Parathyroid adenoma (tissue), 2 donors: ENCODE results near the gene SMIM32.

Source experiments
- H2AFZ ChIP-seq: fragments of 300-600 bp; sonication (generic); one replicate; pipeline ENCODE4 v1.7.0; 2017; ENCODE audit warnings: antibody characterized with exemption, mild to moderate bottlenecking
- H3K27ac ChIP-seq: fragments of 300-600 bp; sonication (generic); one replicate; pipeline ENCODE4 v1.7.0; 2017
- H3K27me3 ChIP-seq: fragments of 300-600 bp; sonication (generic); one replicate; pipeline ENCODE4 v1.7.0; 2017; ENCODE audit warnings: low read length; ENCODE audit not compliant: control insufficient read depth, insufficient read depth
- H3K36me3 ChIP-seq: fragments of 300-600 bp; sonication (generic); one replicate; pipeline ENCODE4 v1.7.0; 2017; ENCODE audit warnings: low read length; ENCODE audit not compliant: control insufficient read depth, insufficient read depth
- H3K4me1 ChIP-seq: fragments of 300-600 bp; sonication (generic); one replicate; pipeline ENCODE4 v1.7.0; 2017; ENCODE audit warnings: control low read depth
- H3K4me2 ChIP-seq: fragments of 300-600 bp; sonication (generic); one replicate; pipeline ENCODE4 v1.7.0; 2017; ENCODE audit warnings: low read length
- H3K4me3 ChIP-seq: fragments of 300-600 bp; sonication (generic); one replicate; pipeline ENCODE4 v1.7.0; 2017; ENCODE audit warnings: low read depth, low read length
- H3K79me2 ChIP-seq: fragments of 300-600 bp; sonication (generic); one replicate; pipeline ENCODE4 v1.7.0; 2017; ENCODE audit warnings: control low read depth
- H3K9ac ChIP-seq: fragments of 300-600 bp; sonication (generic); one replicate; pipeline ENCODE4 v1.7.0; 2017; ENCODE audit warnings: mild to moderate bottlenecking
- H3K9me3 ChIP-seq: fragments of 300-600 bp; sonication (generic); one replicate; pipeline ENCODE4 v1.7.0; 2017; ENCODE audit warnings: low read length; ENCODE audit not compliant: control insufficient read depth
- CTCF ChIP-seq: fragments of 300-600 bp; sonication (generic); IDR thresholded peaks from one replicate; pipeline ENCODE4 v1.7.0; 2017; ENCODE audit warnings: antibody characterized with exemption, mild to moderate bottlenecking
- donor health status: primary hyperparathyroidism.

Gene SMIM32

GRCh38 chr5:136210259-136210658 lies 17.3 kb upstream of the SMIM32 start:
- Histone ChIP-seq H3K9ac (no peak overlapping the region), H3K36me3 (no peaks in the 10 kb centered on the region), H3K9me3 (no peaks in the 10 kb centered on the region), H3K79me2 (no peaks in the 10 kb centered on the region), H2AFZ (no peak overlapping the region), H3K4me3 (no peak overlapping the region), H3K4me1 (no peaks in the 10 kb centered on the region), H3K27me3 (no peaks in the 10 kb centered on the region), H3K27ac (no peak overlapping the region), H3K4me2 (no peak overlapping the region)
- no peak for TF ChIP-seq CTCF

DNA sequence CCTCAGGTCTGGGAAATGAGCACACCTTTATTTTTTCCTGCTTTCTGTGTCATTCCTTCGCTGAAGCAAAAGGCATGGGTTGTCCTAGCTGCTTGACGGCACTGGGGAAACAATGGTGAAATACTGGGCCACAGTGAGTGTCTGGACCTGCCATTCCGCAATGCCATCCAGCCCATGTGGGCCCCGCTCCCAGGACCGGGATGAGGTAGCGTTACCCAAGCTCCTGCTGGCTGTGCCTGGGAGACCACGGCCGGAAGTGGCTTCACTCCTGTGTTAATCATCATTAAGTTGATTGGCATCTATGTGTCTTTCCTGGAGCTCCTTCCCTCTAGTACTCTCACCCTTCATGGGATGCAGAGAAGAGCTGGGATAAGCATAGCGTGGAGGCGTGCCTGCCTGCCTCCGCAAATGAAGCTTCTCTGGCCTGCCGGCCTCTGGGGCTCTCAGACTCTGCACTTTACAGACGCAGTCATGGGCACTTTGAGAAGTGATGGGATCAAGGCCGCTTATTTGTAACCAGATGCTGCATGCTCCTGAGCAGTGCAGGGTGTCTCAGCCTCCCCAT lies 16.5 kb upstream of the SMIM32 start:
- H3K9me3 ChIP-seq = no peaks in the 10 kb centered on the region
- no peak overlapping the region for H3K4me2 ChIP-seq
- H2AFZ ChIP-seq = no peak overlapping the region
- no peaks in the 10 kb centered on the region for H3K4me1 ChIP-seq
- H3K36me3 ChIP-seq = no peaks in the 10 kb centered on the region
- H3K79me2 ChIP-seq = no peaks in the 10 kb centered on the region
- TF ChIP-seq CTCF = no peak
- no peak overlapping the region for H3K4me3 ChIP-seq
- H3K27ac ChIP-seq = no peak overlapping the region
- H3K27me3 ChIP-seq = no peaks in the 10 kb centered on the region
- no peak overlapping the region for H3K9ac ChIP-seq

DNA sequence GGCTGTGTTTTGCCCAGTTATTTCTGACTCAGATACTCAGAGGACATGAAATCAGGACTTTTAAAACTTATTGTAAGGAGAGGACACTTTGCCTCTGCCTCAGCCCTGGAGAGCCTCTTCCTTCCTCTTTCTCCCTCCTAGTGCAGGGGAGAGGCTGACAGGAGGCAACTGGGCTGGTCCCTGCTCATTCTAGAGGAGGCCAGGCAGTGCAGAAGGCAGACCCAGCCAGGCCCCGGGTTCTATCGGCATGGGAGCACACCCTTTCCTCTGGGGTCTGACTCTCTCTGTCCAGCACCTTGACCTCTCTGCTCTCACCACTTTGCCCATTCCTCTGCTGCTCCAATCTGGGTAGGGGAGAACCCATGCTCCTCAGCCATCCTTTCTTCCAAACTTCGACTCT lies 16.0 kb upstream of the SMIM32 start:
- Histone ChIP-seq H3K4me2 (no peak overlapping the region), H3K79me2 (no peaks in the 10 kb centered on the region), H3K9ac (no peak overlapping the region), H3K36me3 (no peaks in the 10 kb centered on the region), H3K27me3 (no peaks in the 10 kb centered on the region), H3K9me3 (no peaks in the 10 kb centered on the region), H2AFZ (no peak overlapping the region), H3K27ac (no peak overlapping the region), H3K4me3 (no peak overlapping the region), H3K4me1 (no peaks in the 10 kb centered on the region)
- TF ChIP-seq CTCF = no peak

- Histone ChIP-seq H3K27ac (no peak overlapping the region), H3K4me2 (no peak overlapping the region)
- TF ChIP-seq CTCF = no peak
These were observed 14.7 kb upstream of the SMIM32 start for GRCh38 chr5:136207631-136208030.

DNA sequence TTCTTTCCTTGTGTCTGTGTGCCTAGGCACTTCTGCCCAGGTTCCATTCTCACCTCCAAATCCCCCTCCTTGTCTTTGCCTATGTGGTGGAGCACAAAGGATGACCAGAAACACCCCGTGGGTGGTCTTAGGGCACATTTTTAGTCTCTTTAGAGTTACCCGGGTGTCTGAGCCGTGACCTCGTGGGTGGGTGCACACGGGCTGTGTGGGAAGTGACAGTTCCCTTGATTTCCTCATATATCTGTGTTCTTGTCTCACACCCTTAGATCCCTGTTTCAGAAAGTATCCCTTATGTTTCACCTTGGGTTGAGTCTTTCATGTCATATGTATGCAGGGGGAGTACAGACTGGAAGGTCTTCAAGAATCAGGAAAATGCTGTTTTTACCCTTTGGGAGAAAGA lies 13.4 kb upstream of the SMIM32 start:
- no peak overlapping the region for H3K4me3 ChIP-seq
- H2AFZ ChIP-seq = no peak overlapping the region
- no peaks in the 10 kb centered on the region for H3K36me3 ChIP-seq
- H3K9ac ChIP-seq = no peak overlapping the region
- no peak overlapping the region for H3K4me2 ChIP-seq
- TF ChIP-seq CTCF = no peak
- no peaks in the 10 kb centered on the region for H3K9me3 ChIP-seq
- H3K27ac ChIP-seq = no peak overlapping the region
- no peaks in the 10 kb centered on the region for H3K27me3 ChIP-seq
- H3K79me2 ChIP-seq = no peaks in the 10 kb centered on the region
- H3K4me1 ChIP-seq = no peaks in the 10 kb centered on the region

More at GRCh38 chr5:136207631-136208030, 14.7 kb upstream of the SMIM32 start:
- Histone ChIP-seq H3K9ac (no peak overlapping the region), H3K4me1 (no peaks in the 10 kb centered on the region), H3K4me3 (no peak overlapping the region), H3K36me3 (no peaks in the 10 kb centered on the region), H3K27me3 (no peaks in the 10 kb centered on the region), H3K79me2 (no peaks in the 10 kb centered on the region), H2AFZ (no peak overlapping the region), H3K9me3 (no peaks in the 10 kb centered on the region)
